Liver (tissue), 9 donors: ENCODE results near the gene CSNK1G1. TPM values are rescaled to one million over a fixed set of nuclear protein-coding genes. Genes with fewer than 3 reads are reported as not detected.

Source experiments
- DNase-seq: peaks from one replicate; pipeline ENCODE4 v3.0.0-alpha.2; 2017; ENCODE audit warnings: low spot score
- H3K27ac ChIP-seq, 2 donors: one replicate each; pipeline ENCODE4 v1.7.0; 2013; ENCODE audit warnings: inconsistent platforms in 2 of 2, low read length in 2 of 2, control low read depth in 1 of 2, low read depth in 1 of 2, mild to moderate bottlenecking in 1 of 2
- H3K27me3 ChIP-seq, 4 donors: one replicate each; pipeline versions ENCODE4 v1.6.1 to v1.7.0; 2013; ENCODE audit warnings: low read length in 3 of 4, inconsistent platforms in 1 of 4, mild to moderate bottlenecking in 1 of 4, moderate library complexity in 1 of 4; ENCODE audit not compliant: control insufficient read depth in 4 of 4, insufficient read depth in 4 of 4
- H3K36me3 ChIP-seq, 4 donors: one replicate each; pipeline versions ENCODE4 v1.6.1 to v1.7.0; 2013; ENCODE audit warnings: low read length in 3 of 4, mild to moderate bottlenecking in 3 of 4, low read depth in 1 of 4, moderate library complexity in 1 of 4; ENCODE audit not compliant: control insufficient read depth in 4 of 4, insufficient read depth in 3 of 4
- H3K4me1 ChIP-seq, 4 donors: one replicate each; pipeline versions ENCODE4 v1.6.1 to v1.7.0; 2013; ENCODE audit warnings: low read length in 3 of 4, mild to moderate bottlenecking in 3 of 4, moderate library complexity in 1 of 4; ENCODE audit not compliant: control insufficient read depth in 4 of 4, insufficient read depth in 4 of 4
- H3K4me3 ChIP-seq, 3 donors: one replicate each; pipeline versions ENCODE4 v1.6.1 to v1.7.0; 2013; ENCODE audit warnings: low read length in 3 of 3, control low read depth in 1 of 3, low read depth in 1 of 3, mild to moderate bottlenecking in 1 of 3
- H3K9ac ChIP-seq, 2 donors: one replicate each; pipeline ENCODE4 v1.7.0; 2013; ENCODE audit warnings: low read length in 2 of 2, mild to moderate bottlenecking in 2 of 2, moderate library complexity in 2 of 2, control low read depth in 1 of 2, low read depth in 1 of 2
- H3K9me3 ChIP-seq, 4 donors: one replicate each; pipeline versions ENCODE4 v1.6.1 to v1.7.0; 2013; ENCODE audit warnings: low read length in 3 of 4; ENCODE audit not compliant: control insufficient read depth in 4 of 4
- ATF3 ChIP-seq: IDR thresholded peaks from 2 replicates; pipeline ENCODE4 v1.6.1; 2016; ENCODE audit warnings: antibody characterized with exemption
- FOXA1 ChIP-seq: IDR thresholded peaks from 2 replicates; pipeline ENCODE4 v1.6.1; 2016; ENCODE audit warnings: antibody characterized with exemption
- FOXA2 ChIP-seq: IDR thresholded peaks from 2 replicates; pipeline ENCODE4 v1.6.1; 2016; ENCODE audit warnings: antibody characterized with exemption
- GABPA ChIP-seq, 2 donors: IDR thresholded peaks in 1 of 2; conservative IDR thresholded peaks in 1 of 2; 2 replicates each; pipeline ENCODE4 v1.6.1; 2016; ENCODE audit warnings: antibody characterized with exemption in 2 of 2, mild to moderate bottlenecking in 1 of 2, moderate library complexity in 1 of 2
- HNF4A ChIP-seq, 2 donors: conservative IDR thresholded peaks; 2 replicates each; pipeline ENCODE4 v1.6.1; 2016; ENCODE audit warnings: antibody characterized with exemption in 2 of 2, mild to moderate bottlenecking in 2 of 2
- HNF4G ChIP-seq: IDR thresholded peaks from 2 replicates; pipeline ENCODE4 v1.6.1; 2016; ENCODE audit warnings: antibody characterized with exemption
- JUND ChIP-seq, 2 donors: IDR thresholded peaks; 2 replicates each; pipeline ENCODE4 v1.6.1; 2016; ENCODE audit warnings: antibody characterized with exemption in 2 of 2
- RAD21 ChIP-seq, 2 donors: IDR thresholded peaks; 2 replicates each; pipeline ENCODE4 v1.6.1; 2016; ENCODE audit warnings: antibody characterized with exemption in 2 of 2, mild to moderate bottlenecking in 2 of 2
- REST ChIP-seq: IDR thresholded peaks from 2 replicates; pipeline ENCODE4 v1.6.1; 2016; ENCODE audit warnings: antibody characterized with exemption, mild to moderate bottlenecking
- RXRA ChIP-seq, 2 donors: IDR thresholded peaks; 2 replicates each; pipeline ENCODE4 v1.6.1; 2017 to 2018; ENCODE audit warnings: antibody characterized with exemption in 2 of 2, mild to moderate bottlenecking in 1 of 2
- SP1 ChIP-seq: IDR thresholded peaks from 2 replicates; pipeline ENCODE4 v1.6.1; 2018; ENCODE audit warnings: antibody characterized with exemption, mild to moderate bottlenecking
- YY1 ChIP-seq: IDR thresholded peaks from 2 replicates; pipeline ENCODE4 v1.6.1; 2016; ENCODE audit warnings: antibody characterized with exemption, mild to moderate bottlenecking
- ZBTB33 ChIP-seq: IDR thresholded peaks from 2 replicates; pipeline ENCODE4 v1.6.1; 2016; ENCODE audit warnings: antibody characterized with exemption
- WGBS: extraction: QIAGEN DNeasy Blood & Tissue Kit; methylation state at CpG from one replicate; pipeline ENCODE4 v1.1.7; 2013; 5-methylcytosine and 5-hydroxymethylcytosine counted together
- polyA plus RNA-seq, 2 donors: library from polyadenylated mRNA; stranded (reverse) in 1 of 2; unstranded in 1 of 2; fragments of 200-250 nt in 1 of 2; fragments of >200 nt in 1 of 2; fragmentation: Nextera tagmentation in 1 of 2; extraction: Ambion mirVana in 1 of 2; gene quantifications; one replicate each; pipeline versions ENCODE4 v1.2.1 to v1.2.3, GENCODE V29; 2013 to 2015
- total RNA-seq, 2 donors: library from RNA; depleted of rRNA; stranded (reverse); fragments of >200 nt; gene quantifications; one replicate each; pipeline ENCODE4 v1.2.3, GENCODE V29; 2014
- donor health status: healthy.
- donor health status: healthy.
- donor health status: healthy.
- donor health status: healthy.
- donor health status: healthy.

The CSNK1G1 gene
- total and polyA plus RNA-seq, 4 donors, result 1.7 to 9.1 (median 5.8) TPM

GRCh38 chr15:64310036-64310435, 45.9 kb downstream of the CSNK1G1 start:
- Histone ChIP-seq H3K9me3 (no peaks in the 10 kb centered on the region), H3K9ac (no peak overlapping the region), H3K4me1 (peaks cover 0 to 3% (median under 1%) of the 10 kb centered on the region in 4 donors), H3K36me3 (no peaks in the 10 kb centered on the region), H3K4me3 (no peak overlapping the region), H3K27ac (no peak overlapping the region), H3K27me3 (no peaks in the 10 kb centered on the region)
- DNase-seq, result no peak
- TF ChIP-seq REST (no peak), HNF4G (no peak), ZBTB33 (no peak), ATF3 (no peak), RAD21 (IDR thresholded peaks at IDR 0.05) (no peak), FOXA2 (peak; percentile 94), HNF4A (conservative IDR thresholded peaks at IDR 0.05) (peak in 1 of 2 donors; percentile 22), JUND (IDR thresholded peaks at IDR 0.05) (peak in 1 of 2 donors; percentile 29), YY1 (no peak), FOXA1 (peak; percentile 69), GABPA (IDR thresholded peaks at IDR 0.05 in 1 of 2, conservative IDR thresholded peaks at IDR 0.05 in 1 of 2) (no peak), RXRA (IDR thresholded peaks at IDR 0.05) (peak; percentile 24 to 64), SP1 (peak; percentile 41)

GRCh38 chr15:64305261-64305660, 50.7 kb downstream of the CSNK1G1 start:
- Histone ChIP-seq H3K4me1 (peaks cover 0 to 3% (median under 1%) of the 10 kb centered on the region in 4 donors), H3K9me3 (no peaks in the 10 kb centered on the region), H3K27me3 (no peaks in the 10 kb centered on the region), H3K9ac (no peak overlapping the region), H3K36me3 (peaks cover 0 to 2% (median 2%) of the 10 kb centered on the region in 4 donors), H3K4me3 (no peak overlapping the region), H3K27ac (no peak overlapping the region)
- 88% methylated on average over 2 of the region's 2 CpGs for WGBS
- no peak for DNase-seq
- no peak for TF ChIP-seq HNF4G
- TF ChIP-seq RAD21 (IDR thresholded peaks at IDR 0.05), result no peak

GRCh38 chr15:64289550-64289949, 66.4 kb downstream of the CSNK1G1 start:
- Histone ChIP-seq H3K27me3 (no peaks in the 10 kb centered on the region), H3K27ac (no peak overlapping the region), H3K4me1 (no peaks in the 10 kb centered on the region), H3K9ac (no peak overlapping the region), H3K9me3 (no peaks in the 10 kb centered on the region), H3K36me3 (no peaks in the 10 kb centered on the region), H3K4me3 (no peak overlapping the region)
- 92% methylated on average over 2 of the region's 2 CpGs for WGBS
- TF ChIP-seq ATF3, result no peak
- no peak for TF ChIP-seq RXRA (IDR thresholded peaks at IDR 0.05)
- DNase-seq, result no peak
